ENCODE results near the gene TRAF3IP1.

The TRAF3IP1 gene

GRCh38 chr2:238413368-238413767, 93.0 kb downstream of the TRAF3IP1 start:
- DNase-seq, result no peak

GRCh38 chr2:238415036-238415764, 94.9 kb downstream of the TRAF3IP1 start:
- DNase-seq, result no peak

DNA sequence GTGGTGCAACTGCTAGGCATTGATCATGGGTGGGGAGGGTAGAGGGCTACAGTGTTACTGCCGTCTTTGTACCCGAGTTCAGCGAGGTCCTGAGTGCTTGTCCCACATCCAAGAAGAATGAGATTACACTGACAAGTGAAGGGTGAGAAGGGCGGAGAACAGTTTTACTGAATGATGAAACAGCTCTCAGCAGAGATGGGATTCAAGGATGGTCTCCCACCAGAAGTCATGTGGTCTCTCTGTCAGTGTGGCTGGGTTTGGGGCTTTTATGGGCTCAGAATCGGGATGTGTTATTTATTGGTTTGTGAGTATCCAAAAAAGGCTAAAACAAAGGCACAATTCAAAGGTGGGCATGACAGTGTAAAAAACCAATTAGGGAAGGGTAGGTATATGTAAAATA, 95.6 kb downstream of the TRAF3IP1 start:
- no peak for DNase-seq

- no peak for DNase-seq
Observed at GRCh38 chr2:238418196-238418998, 98.1 kb downstream of the TRAF3IP1 start.

- no peak for DNase-seq
Observed at GRCh38 chr2:238418999-238419546, 98.8 kb downstream of the TRAF3IP1 start.

- DNase-seq, result no peak
Observed at GRCh38 chr2:238420442-238420841, 100.1 kb downstream of the TRAF3IP1 start.

DNA sequence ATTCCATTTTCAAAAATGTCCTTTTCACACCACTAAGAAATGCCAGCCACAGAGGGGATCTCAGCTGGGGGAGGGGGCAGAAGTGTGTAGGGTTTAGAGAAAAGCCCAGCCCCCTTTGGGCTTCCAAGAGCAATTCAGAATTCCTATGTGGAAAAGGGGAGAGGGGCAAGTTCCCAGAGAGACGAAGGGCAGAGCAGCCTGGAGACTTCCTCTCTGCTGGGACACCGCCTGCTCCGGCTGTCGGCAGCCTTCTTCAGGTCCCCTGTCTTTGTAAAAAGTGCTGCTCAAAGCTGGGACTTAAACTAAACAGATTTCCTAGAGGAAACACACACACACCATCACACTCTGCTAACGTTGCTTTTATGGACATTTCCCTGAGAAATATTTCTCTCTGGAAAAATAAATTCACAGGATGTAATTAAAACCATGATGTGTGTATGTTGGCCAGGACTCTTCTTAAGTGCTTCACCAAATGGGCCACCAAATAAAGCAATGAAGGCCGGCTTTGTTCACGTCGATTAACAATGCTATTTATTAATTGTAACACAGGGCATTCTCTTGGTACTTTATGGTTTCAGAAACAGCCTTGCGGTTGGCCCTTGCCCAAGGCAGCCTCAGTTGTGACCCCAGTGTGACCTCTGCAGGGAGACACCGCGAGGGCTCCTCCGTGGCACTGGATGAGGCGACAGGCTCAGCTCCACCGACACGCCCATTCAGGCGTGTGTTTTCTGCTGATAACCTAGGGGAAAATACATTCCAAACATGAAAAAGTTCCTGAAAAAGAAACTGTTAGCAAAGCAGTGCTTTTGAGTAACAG, 100.8 kb downstream of the TRAF3IP1 start:
- DNase-seq, result no peak

GRCh38 chr2:238421695-238422035, 101.3 kb downstream of the TRAF3IP1 start:
- DNase-seq, result no peak

GRCh38 chr2:238422285-238422684, 102.0 kb downstream of the TRAF3IP1 start:
- no peak for DNase-seq

DNA sequence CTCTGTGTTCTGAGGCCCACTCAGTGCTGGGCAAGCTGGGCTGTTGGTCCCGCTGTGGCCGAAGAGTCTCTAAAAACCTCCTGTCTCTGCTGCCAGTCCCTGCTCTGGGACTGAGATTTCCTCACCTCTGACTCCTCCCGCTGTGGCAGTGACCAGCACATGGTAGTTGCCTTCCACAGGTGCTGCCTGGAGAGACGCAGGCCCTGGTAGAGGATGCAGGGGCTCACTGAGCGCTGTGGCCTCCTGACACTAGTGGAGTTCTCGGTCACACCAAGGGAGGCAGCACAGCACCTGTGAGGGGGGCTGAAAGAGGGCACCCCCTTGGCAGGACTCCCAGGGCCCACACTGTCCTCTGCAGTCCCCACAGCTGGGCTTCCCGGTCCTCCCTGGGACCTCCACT, 102.6 kb downstream of the TRAF3IP1 start:
- DNase-seq, result no peak

DNA sequence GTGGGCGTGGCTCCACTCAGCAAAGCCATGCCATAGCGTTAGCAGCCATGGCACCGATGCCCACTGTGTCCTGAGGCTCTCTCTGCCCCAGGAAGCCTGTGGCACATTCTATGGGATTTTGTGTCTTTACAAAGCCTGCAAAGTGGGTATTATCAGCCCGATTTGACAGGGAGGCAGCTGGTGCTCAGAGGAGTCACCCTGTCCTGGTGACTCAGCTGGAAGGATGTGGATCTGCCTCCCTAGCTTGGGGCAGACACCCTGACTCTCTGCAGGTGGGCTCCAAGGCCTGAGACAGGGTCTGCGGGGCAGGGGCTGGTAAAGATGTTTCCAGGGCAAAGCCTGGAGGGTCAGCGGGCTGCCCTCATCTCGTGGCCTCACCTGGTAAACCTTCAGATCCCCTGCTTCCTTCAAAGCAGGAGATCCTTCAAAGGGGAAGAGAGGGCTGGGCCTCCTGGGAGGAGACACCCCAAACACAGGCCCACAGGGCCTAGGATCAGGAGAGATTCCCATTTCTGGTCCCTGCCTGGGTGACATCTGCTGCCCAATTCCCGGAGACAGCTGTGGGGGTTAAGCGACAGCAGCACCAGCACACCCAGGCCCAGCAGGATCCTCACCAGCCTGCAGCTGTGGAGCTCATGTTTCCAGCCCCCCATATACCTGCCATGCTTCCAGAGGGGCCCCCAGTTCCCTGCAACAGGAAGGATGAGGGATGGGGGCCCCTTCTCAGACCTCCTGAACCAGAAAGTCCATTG, 103.4 kb downstream of the TRAF3IP1 start:
- DNase-seq, result no peak

GRCh38 chr2:238424313-238424700, 104.0 kb downstream of the TRAF3IP1 start:
- no peak for DNase-seq

- no peak for DNase-seq
Observed at GRCh38 chr2:238425505-238425978, 105.2 kb downstream of the TRAF3IP1 start.

- DNase-seq, result peak; percentile 37
Observed at GRCh38 chr2:238425979-238426567, 105.8 kb downstream of the TRAF3IP1 start.

GRCh38 chr2:238426568-238427434, 106.5 kb downstream of the TRAF3IP1 start, which contains the start of gene ASB1:
TSS of gene ASB1 (plus strand) at chr2:238426927. CDS start at chr2:238427071, 144 bp downstream.
- peak; percentile 36 for DNase-seq

DNA sequence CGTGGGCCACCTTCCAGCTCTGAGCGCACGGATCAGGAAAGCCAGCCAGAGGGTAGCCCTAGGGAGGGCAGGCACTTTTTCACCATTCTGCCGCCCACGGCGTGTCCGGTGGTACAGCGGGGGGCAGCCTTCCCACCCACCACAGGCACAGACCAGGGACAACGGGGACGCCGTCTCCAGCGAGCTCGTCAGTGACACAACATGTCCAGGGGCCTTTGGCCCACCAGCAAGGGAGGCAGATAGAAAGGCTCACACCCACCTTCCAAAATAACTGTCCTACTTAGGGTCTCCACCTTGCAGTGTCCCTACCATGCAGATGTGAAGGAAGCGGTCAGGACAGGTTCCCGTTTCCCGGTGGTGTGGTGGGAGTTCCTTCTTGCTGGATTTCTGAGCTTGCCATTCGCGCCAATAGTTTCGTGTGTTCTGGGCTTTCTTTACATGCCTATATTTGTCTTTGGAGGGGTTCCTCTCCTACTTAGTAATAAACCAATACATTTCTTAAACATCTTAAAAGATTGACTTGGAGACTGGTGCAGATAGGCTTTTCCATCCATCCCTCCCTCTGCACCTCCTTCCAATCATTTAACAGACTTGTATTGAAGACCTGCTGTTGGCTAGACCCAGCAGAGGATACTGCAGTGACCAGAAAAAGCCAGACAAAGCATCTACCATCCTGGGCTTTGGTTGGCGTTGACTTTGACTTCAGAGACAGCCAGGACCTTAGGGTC, 107.3 kb downstream of the TRAF3IP1 start:
- DNase-seq, result no peak

GRCh38 chr2:238428866-238429265, 108.5 kb downstream of the TRAF3IP1 start:
- no peak for DNase-seq

- no peak for DNase-seq
Observed at GRCh38 chr2:238430781-238431180, 110.5 kb downstream of the TRAF3IP1 start.

GRCh38 chr2:238431456-238431855, 111.1 kb downstream of the TRAF3IP1 start:
- no peak for DNase-seq

GRCh38 chr2:238433300-238433915, 113.1 kb downstream of the TRAF3IP1 start:
- no peak for DNase-seq
